ENCODE data around the gene AHCYL2.
"Not testable (repeated sequence)": the region's sequence is repeated elsewhere in the genome, so short reads cannot be mapped to it uniquely, and the experiment has no call there.

Gene AHCYL2

DNA sequence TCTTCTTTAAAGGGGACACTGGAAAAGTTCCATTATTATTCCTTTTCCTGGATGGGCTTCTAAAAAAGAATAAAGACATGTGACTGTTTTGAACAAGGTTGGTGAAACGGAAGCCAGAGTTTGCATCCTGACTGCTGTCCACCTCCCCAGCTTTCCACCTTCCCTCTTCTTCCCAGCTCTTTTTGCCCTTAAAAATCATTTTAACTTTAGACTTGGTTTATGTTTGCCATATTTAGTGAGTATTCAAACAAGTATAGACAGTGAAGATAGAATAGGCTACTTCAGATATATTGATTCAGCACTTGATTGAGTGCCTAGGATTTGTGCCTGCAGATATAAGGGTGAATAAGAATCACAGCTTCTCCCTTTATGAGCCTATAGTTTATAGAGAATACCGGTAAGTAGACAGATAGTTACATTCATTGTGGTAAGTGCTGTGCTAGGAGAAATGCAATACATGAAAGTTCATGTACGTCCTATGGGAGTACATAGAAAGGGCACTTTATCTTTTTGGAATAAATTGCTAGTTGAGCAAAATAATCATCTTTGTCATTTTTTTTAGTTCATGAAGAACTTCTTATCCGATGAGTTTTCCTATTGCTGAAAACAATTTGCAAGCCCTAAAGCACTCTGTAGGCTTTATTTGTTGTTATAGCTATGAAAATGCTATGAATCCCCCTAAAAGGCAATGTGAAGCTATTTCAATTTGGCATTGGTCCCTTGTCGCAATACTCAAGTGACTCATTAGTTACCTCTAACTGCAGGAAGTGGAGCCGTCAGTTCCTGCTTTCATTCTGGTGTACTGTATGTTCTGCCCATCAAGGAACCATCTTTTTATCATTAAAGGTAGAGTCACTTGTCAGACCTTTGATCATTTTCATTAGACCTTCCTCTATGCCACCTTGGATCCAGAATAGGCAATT lies 152.2 kb downstream of the AHCYL2 start:
- DNase-seq: no peak

DNA sequence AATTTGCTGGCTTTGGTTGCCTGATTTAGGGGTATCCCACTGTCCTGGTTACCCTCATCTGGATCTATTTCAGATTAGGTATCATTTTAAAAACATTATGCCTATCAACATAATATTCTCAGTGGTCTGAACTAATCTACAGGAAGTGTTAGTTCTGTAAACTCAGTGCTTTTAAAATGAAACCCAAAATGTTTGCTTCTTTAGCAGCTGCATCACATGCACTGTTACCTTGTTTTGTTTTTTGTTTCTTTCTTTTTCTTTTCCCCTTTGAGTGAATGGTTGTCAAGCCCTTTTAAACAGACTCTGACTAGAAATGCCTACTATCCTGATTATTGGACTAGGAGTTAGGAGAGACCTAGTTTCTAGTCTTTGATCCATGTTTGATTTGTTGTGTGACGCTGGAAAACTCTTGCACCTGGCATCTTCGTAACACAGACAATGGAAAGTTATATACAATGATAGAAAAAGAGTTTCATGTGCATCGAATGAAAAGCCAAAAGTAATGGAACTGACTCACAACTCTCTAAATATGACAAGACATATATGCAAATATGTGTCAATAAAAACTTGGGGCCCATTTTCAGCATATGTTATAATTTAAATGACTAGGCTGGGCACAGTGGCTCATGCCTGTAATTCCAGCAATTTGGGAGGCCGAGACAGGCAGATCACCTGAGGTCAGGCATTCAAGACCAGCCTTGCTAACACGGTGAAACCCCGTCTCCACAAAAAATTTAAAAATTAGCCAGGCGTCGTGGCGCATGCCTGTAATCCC lies 157.1 kb downstream of the AHCYL2 start:
- no peak for DNase-seq

DNA sequence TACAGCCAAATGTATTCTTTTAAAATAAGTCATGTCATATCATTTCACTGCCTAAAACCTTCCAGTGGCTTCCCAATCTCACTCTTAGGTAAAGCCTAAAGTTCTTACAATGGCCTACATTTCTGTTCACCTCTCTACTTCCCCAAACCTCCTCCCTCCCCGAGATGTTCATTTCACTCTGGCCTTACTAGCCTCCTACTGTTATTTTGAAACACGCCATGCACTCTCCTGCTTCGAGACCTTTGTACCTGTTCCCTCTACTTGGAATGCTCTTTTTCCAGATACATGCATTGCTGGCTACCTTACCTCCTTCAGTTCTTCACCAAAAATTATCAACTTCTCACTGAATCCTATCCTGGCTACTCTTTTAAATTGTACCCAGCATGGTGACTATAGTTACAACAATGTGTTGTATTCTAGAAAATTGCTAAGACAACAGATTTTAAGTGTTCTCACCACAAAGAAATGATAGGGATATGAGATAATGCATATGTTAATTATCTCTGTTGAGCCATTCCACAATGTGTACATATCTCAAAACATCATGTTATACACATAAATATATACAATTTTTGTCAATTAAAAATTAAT lies 158.8 kb downstream of the AHCYL2 start:
- no peak for DNase-seq

DNA sequence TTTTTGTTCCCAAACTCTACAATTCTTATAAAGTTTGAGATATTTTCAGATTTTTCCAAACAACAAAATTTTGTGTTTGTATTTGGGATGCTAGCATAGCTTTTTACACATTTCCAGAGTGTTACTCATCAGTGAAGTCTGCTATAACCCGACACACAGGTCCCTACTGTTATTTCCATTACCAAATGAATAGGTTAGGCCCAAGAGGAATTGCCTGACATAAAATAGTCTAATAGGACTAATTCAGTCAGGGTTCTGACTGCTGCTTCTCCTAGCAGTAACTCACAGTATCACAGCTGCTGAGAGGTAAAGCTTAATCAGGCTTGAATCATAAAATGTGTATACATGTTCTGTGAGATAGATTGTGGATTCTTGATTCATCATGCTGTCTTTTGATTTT lies 160.3 kb downstream of the AHCYL2 start:
- DNase-seq: no peak

DNA sequence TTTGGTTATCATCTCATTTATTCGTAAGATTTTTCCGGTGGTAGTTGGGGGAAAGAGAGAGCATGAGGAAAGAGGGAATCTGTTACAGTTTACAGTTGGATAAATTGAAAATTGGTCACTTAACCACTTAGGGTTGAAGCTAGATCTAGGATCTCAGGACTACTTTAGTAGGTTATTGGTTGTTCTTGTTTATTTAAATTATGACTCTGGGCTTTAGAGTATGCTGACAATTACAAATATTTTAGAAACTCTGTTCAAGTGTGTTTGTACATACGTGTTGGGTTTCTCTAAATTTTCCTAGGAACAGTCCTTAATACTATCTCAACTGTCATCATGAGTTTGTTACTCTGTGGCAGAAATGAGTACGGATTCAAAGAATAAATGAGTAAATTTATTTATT lies 160.8 kb downstream of the AHCYL2 start:
- no peak for DNase-seq

DNA sequence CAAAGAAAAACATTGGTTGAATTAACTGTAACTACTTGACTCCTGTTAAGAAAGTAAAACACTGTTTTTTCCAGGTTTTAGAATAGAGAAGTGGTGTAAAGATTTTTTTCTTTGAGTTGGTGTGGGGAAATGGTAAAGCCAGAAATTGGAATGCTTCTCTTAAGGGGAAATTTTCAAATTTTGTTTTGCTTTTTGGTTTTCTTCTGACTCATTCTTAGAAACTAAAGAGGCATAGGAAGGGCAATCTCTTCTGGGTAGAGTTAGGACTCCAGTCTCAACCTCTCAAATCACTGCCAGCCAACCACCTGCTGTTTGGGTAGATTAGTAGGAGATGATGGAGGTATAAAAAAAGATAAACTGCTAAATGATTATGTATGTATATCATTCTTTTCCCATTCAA lies 161.7 kb downstream of the AHCYL2 start:
- DNase-seq: no peak

DNA sequence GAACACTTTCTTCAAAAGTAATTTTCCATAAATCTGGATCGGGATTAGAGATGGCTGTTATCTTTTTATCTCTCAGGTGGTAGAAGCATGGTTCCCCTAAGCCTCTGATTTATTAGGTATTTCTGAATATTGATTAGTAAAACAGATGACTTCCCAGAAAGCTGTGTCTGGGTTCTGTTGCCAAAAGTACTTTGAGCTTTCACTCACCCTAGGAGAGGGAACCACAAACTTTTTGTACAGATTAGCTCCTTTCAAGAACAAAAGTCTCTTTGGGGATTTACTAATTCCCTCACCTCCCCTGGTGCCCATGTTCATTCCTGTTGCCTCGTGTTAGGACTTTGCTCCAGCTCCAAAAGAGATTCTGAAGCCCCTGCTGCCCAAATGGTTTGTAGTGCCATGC lies 162.7 kb downstream of the AHCYL2 start:
- DNase-seq: no peak

DNA sequence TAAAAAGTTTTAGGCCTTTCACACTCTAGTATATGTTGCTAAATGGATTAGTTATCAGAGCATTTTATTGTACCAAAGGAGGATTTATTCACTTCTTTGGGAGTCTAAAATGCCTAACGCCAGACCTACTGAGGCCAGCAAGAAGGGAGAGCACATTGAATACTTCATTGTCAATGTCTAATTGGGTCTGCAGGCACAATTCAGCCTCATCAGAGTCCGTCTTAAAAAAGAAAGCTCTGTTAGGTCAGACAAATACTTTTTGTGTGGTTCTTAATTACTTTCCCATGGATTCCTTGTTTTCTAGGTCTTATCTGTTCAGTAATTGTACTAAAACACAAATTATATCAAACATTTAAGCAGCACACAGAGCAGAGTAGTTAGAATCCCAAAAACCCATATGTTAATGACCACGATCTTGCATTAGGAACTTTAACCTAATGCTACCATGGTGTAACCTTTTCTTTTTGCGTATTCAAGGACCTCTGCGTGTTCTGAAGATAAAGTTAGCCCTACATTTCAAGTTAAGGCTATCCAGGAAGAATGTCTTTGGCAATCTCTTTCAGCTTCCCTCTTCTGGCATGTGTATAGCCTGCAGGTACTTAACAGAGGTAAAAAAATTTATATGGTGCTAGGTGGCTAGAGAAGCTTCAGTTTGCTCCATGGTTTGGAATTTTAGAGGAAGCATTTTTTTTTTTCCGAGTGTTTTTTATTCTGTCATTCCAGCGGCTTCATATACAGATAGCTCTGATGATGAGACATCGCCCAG lies 163.7 kb downstream of the AHCYL2 start:
- no peak for DNase-seq

DNA sequence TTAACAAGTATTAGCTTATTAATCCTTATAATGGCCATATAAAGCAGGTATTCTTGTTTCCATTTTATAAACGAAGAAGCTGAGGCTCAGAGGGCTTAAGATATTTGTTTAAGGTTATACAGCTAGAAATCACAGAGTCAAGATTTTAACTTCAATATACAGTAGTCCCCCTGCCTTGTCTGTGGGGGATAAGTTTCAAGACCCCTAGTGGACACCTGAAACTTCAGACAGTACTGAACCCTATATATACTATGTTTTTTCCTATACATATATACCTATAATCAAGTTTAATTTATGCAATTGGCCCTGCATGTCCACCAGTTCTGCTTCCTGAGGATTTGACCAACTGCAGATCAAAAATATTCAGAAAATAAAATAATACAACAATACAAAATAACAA lies 165.0 kb downstream of the AHCYL2 start:
- DNase-seq: no peak

DNA sequence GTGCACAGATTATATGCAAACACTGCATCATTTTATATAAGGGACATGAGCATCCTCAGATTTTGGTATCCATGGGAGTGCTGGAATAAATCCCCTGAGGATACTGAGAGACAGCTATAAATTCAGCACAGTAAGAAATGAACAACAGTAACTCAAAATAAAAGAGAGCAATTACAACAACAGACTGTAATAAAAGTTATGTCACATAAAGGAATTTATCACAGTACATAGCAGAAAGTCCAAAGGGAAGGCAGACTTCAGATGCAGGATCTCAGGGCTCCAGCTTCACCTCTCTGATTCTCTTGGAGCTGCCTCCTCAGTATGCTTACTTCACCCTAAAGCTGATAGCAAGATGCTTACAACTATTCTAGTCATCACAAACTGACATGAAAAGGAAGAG lies 165.5 kb downstream of the AHCYL2 start:
- no peak for DNase-seq

DNA sequence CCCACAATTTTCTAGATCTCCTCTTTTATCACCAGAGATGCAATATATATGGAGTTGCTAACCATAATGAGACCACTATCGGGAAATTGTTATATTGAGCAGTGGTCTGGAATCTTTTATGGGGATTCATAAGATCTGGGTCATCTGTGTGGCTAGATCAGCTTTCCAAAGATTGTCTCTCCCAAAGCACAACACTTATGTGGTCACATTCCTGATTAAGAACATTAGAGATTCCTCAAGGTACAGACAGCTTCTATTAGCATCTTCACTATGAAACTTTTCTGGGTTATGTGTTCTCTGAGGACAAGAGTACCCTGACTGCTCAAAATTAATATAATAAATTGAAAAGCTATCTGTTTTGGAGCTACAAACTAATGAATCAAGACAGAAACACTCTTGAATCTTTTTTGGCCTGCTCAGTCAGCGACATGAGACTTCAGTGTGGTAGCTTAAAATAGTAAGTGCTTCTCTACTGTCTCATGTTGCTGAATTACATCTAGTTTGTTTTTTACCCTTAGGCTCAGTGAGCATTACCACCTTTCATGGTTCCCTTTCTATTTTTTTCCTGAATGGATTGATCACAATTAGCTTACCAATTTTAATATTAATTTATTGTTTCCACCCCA lies 166.8 kb downstream of the AHCYL2 start:
- DNase-seq: peak in 2 of 56 donors; percentile 22 to 26

DNA sequence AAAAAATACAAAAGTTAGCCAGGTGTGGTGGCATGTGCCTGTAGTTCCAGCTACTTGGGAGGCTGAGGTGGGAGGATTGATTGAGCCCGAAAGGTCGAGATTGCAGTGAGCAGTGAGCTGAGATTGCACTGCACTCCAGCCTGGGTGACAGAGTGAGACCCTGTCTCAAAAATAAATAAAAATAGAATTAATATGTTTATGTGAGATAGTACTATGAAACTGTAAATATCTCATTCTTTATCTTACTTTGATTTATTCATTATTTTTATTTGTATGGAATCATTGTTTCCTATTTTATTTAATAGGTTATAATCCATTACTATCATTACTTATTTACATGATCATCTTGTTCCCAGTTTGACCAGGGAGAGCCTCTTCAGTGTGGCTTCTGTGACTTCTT lies 168.4 kb downstream of the AHCYL2 start:
- DNase-seq: no peak

DNA sequence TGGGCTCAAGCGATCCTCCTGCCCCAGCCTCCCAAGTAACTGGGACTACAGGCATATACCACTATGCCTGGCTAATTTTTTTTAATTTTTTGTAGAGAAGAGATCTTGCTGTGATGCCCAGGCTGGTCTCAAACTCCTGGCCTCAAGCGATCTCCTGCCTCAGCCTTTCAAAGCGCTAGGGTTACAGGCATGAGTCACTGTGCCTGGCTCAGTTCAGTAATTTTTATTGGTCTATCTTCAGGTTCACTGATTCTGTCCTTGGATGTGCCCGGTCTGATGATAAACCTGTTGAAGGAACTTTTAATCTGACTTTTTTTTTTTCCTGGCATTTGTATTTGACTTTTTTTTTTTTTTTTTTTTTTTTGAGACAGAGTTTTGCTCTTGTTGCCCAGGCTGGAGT lies 169.3 kb downstream of the AHCYL2 start:
- no peak for DNase-seq

DNA sequence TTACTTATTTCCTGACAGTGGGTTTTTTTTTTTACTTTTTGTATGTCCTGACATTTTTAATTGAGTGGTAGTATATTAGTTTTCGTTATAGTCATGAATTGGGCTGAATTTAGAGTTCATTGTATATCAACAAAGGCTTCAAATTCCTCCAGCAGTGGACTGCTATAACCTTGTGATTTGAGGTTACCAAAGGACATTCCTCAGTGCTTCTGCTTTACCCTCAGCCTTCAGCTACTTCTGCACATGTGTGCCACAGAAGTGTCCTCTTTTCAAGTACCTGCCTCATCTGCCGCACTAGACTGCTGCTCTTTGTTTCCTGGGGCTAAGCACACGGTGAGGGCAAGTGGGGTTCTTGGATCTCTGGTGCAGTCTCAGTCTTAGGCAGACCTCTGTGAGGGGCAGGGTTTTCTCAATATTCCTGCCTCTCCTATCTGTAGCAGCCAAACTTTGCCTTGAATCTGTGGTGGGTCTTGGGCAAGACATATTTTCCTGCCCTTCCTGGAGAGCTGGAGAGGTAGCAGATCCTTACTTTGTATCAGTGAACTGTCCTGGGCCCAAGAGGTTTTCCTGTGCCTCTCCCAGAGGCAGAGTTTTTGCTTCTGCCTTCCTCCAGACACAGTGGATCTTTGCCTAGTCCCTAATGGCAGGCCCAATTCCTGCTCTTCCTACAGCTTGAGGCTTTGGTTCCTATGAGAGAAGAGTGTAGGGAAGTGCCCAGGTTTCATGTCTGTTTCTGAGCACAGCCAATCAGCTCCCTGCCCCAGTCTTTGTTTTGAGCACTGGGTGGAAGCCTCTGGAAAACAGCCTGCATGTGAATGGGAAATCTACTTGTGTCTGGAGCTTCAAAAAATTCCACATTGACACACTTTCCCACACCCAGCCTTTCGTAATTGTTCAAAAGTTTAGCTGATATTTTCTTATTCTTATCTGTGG lies 170.4 kb downstream of the AHCYL2 start:
- DNase-seq: no peak

DNA sequence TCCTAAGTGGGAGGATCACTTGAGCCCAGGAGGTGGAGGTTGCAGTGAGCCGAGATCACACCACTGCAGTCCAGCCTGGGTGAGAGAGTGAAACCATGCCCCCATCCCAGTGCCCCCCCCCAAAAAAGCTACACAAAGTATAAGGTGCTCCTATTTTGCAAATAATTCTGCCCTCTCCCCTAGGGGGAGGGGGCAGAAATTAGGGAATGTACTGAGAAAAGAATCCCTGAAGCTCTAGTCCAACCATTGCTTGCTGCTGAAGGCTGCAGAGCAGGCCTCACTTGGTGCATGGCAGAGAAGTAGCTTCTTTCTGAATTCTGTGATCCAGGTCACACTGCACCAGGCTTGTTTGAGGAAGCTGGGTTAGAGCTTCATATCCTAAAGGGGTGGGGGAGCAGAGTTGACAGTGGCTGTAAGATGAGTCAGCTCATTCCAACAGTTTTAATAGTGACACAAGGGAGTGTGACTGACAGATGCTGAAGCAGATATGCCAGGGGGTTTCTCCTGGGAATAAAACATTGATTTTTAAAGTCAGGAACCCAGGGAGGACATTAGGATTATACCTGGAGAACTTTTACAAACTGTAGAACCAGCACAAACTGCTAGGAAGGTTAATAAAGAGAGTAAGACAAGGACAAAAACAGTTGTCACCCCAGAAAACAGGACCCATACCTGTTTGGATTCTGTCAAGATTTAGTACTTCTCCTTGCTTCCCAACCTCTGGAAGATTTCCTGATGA lies 176.6 kb downstream of the AHCYL2 start:
- no peak for DNase-seq

DNA sequence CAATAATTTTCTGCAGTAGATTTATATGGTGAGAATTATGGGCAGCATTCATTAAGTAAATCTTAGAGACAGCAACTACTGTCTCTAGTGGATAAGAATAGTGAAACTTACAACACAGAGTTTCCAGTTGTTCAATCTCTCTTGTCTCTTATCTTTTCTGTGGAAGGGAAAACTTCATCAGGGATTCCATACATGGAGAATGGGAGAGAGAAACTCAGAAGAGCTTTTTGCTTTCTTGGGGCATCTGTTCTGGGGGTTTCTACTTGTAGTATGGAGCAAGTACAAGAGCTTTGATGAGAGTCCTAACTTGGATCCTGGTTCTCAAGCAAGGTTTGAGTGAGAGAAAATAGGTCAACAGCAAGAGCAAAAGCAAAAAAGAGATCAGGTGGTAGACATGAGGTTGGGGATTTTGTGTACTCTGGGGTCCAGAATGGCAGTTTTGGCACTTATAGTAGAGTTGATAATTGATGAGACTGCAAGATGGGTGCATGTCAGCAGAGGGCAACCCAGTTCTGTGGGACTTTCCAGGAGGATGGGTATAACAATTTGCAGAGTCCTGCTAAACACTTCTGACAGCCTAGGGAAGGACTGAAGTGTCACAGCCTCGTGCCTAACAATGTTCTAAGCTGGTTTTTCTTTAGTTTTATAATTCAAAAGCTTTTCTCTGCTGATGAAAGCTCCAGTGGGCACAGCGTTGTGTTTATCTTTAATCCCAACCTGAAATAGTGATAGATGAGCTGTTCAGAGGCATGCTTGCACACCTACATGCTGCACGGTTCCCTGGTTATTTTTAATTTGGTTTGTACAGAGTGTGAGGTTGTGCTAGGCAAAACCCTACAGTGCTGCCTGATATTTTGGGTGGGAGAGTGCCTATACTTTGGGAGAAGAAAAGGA lies 177.4 kb downstream of the AHCYL2 start:
- DNase-seq: peak in 15 of 56 donors; percentile 3 to 49 (median 28)

DNA sequence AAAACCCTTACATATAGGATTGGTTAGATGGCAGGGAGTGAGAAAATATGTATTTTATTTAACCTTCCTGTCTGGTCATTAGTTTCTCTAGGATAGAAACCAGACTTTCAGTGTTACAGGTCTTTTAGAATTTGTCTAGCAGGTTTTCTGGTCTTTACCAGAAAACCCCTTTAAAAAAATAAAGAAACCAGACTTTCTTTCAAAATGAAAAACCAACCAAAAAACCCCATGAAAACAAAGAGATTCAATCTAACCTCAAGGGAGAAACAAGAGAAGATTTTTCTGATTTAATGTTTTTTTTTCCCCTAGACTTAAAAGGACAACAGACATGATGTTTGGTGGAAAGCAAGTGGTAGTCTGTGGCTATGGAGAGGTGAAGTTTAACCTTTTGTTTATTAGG lies 180.7 kb downstream of the AHCYL2 start:
- DNase-seq: no peak

DNA sequence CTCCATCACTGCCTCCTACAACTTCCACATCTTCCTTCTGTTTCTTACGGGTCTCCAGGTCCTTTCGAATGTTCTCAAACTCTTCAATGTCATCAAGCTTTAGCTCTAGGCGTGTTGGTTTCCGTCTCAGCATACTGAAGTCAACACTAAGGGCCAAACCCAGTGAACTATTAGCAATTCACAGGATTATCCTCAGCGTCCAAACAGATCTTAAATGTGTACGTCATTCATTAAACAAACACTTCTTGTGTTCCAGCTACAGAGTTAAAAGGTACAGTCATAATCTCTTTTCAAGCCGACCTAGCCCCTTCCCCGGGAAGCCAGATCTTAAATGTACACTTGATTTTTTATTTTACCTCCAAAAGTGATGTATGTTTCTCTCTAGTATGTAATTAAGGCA lies 185.4 kb downstream of the AHCYL2 start:
- not testable (repeated sequence) for DNase-seq

All from nucleus accumbens (tissue), 56 donors.